ELF-1 (cell line): ENCODE measurements around the gene TSR1.

Source experiments
- DNase-seq: peaks from one replicate; pipeline ENCODE4 v3.0.0-alpha.2; 2016; ENCODE audit warnings: low read depth, low spot score

The TSR1 gene

DNA sequence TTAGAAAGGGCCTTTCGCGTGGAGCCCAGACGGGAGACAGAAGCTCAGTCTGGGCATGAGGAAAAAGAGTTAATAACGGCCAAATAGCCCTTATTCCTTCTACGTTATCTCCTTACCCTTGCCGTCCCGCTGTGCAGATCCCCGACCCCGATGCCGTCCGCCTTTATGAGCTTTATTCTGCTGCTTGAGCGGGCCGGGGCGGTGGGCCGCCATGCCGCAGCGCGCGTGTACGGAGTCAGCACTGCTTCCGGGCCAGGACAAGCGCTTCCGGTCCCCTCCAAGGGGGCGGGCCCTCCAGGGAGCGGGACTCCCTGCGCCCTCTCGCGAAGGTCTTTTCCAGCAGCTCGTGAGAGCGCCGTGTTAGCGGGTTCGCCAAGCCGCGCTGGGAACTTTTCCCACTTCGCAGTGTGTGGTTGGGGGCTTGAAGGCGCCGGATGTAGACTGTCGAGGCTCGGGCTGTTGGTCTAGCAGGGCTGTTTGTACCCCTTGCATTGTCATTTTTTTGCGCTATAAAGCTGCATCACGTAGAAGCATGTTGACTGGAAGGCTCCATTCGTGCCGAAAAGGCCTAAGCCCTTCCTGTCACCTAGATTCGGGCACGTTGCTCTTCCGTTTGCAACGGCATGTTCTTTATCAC lies at the start of gene TSR1:
TSS of gene TSR1 (minus strand) at position 243 of the 637 bp plus-strand sequence. CDS start at position 213, 30 bp downstream.
- DNase-seq: peak; percentile 93

DNA sequence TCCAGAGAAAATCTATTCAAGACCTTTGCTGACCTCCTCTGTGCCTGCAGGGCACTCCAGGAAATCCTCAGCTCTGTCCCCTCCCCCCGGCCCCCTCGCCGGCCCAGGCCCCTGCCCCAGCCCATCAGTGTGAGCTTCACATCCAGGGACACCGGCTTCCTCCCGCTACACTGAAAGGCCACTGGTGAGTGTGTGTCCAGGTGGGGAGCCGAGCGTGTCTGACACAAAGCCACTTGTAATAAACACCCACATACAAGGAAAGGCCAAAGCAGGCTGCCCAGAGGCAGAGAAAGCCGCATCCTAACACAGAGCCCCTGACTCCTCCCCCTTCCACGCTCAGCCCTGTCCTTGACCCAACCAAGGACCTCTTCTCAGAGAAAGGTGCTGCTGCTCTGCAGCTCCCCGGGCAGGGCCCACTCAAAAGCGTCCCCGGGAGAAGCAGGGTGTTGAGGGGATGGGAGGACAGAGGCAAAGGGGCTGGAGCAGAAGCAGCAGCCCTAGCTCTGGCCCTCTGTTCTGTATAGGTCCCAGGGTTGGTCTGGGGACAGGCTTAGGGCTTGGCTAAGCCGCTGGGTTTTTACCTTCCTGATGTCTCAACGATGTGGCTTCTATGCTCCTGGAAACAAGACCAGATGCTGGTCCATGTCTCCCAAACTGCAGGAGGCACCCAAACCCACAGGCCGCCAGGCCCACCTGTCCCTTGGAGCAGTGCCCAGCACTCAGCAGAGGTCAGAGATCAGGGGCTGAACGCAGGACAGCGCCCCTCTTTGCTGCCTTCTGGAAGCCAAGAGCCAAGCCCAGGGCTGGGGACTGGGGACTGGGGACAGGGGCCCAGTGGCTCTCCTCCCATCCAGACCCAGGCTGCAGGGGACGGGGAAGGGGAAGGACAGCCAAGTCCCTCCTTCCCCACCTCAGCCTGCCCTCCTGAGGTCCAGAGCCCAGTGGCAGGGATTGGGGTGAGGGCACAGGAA lies 49.3 kb upstream of the TSR1 start:
- peak; percentile 53 for DNase-seq

DNA sequence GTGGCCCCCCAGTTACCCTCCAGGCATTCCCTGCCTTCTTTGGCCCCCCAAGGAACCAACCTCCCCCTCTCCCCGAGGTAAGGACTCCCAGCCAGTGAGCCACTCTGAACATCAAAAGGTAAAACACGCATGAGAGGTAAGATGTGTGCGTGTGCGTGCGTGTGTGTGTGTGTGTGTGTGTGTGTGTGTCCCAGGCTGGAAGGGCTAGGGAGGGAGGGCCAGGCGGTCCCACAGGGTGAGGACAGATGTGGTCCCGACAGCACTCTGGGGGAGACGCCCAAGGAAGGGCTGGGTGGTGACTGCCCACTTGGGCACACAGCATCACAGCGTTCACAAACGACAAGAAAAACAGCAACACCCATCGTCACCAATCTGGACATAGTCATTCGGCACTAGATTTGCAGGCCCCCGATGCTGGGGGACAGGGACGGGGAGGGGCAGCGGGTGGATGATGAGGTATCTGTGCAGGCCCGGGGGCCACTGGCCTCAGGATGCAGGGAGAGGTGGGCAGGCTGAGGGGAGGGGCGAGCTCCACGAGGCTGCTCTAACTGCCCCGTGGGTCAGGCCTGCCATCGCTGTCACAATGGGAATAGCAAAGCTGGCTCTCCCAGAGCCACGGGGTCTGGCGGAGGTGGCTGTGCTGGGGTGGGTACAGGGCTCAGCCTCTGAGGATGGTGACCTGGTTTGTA lies 48.3 kb upstream of the TSR1 start:
- peak; percentile 37 for DNase-seq

DNA sequence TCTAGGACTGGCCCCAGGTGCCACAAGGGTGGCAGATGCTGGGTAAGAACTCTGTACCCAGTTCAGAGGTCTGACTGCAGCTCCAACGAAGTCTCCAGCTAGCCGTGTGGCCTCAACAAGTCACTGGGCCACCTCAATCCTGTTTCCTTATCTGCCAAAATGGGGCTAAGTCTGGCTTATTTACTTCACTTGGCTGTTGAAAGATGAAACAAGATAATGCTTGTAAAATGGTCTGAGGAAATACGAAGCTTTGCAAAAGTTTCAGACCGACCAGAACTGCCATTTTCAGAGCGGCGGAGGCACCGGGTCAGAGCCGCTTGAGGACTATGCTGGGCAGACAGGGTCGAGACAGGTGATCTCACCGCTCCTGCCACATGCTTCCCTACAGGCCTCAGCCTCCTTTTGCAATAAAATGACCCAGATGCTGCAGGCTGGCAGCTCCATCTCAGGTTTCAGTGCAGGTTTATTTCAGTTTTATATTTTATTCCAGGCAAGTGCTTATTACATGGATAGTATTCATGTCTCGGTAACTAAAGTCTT lies 47.4 kb upstream of the TSR1 start:
- peak; percentile 26 for DNase-seq

DNA sequence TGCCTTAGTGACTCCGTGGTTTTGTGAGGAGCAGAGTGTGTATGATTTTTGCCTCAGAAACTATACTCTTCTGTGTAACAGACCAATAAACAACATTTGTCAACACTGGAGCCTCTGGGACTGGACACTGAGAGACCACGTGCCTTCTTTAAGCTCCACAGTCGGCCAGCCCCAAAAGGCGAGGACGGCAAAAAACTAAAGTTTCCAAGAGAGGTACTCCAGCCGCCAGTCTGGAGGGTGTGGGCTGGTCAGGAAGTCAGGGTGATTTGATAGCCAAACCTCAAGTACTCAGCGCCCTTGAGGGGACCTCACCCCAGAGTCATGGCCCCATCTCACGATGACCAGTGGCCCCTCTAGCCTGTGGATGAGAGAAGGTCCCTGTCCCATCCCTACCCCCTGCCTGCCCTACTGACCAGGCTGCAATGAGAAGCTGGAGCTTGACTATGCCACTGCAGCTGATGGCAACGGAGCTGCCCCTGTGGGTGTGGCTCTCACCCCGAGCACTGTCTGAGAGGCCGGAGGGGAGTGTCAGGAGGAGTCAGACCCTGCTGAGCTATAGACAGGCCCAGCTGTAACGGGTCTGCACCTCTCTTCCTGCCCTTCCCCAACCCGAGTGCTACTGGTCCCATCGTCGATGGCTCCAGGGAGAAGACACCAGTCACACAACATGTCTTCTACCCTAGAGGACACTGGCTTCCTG lies 44.8 kb upstream of the TSR1 start:
- DNase-seq: no peak

DNA sequence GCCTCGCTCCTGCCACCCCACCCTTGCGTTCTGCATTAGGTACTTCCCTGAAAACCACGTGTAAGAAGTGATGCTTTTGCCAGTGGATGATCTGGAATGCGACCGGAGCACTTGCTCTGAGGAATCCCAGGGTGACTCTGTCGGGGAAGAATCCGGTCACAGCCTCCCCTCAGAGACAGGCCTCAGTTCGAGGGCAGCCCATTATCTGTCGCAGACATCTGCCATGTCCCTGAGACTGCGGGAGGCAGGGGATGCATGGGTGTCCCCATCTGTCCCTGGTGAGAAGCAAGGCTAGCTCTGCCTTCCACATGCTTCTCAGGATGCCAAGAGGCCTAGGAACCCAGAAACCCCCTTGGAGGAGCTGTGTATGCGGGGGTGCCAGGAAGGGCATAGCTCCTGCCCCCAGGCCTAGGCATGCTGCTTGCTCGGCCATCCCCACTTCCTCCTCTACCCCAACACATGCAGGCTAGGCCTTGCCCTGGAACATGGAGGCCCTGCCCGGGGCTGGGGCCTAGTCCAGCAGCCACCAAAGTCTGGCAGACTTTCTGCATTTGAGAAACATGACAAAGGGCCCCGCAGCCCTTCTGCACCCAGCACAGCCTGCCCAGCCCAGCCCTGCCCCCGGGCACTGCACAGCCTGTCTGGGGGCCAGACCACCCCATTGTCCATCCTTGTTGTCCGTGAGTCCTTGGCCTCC lies 44.1 kb upstream of the TSR1 start:
- no peak for DNase-seq

DNA sequence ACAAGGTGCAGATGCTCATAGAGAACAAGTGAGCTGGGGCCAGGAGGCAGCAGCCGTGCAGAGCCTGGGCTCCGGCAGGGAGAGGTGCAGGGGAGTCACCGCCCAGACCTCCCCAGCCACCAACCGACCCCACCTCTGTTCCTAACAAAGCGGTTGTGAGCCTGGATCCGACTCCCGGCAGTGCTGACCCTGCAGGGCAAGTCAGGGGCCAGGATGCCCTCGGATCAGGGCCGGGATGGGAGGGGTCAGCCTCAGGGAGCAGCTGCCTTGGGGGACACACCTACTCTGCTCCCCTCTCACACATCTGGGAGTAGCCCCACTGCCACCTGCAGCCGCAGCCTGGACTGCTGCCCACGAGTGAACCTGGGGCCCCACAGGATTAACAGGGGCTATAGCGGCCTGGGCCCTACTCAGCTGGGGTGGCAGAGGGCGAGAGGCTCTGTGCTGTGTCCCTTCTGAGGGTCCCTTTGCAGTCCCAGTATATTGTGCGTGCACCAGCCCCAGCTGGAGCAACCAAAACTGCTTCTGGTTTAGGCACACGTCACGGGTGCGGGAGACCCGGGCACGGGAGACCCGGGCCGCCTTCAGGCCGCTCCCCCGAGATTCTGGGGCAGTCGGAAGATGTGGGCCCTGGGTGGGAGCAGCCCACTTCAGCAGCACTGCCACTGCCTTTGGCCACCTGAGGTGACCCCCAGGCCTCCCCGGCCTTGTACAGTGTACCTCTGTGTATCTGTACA lies 43.4 kb upstream of the TSR1 start:
- DNase-seq: no peak

DNA sequence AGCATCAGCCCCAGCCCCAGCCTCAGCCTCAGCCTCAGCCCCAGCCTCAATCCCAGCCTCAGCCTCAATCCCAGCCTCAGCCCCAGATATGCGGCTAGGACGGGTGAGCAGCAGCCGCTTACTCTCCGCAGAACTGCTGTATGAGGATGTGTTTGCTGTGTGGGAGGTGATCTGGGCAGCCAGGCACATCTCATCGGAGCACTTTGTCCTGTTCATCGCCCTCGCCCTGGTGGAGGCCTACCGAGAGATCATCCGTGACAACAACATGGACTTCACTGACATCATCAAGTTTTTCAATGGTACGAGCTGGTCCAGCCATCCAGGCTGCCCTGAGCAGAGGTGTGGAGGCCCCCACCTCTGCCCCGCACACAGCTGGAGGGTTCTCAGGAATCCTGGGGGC lies 42.6 kb upstream of the TSR1 start:
- DNase-seq: no peak

DNA sequence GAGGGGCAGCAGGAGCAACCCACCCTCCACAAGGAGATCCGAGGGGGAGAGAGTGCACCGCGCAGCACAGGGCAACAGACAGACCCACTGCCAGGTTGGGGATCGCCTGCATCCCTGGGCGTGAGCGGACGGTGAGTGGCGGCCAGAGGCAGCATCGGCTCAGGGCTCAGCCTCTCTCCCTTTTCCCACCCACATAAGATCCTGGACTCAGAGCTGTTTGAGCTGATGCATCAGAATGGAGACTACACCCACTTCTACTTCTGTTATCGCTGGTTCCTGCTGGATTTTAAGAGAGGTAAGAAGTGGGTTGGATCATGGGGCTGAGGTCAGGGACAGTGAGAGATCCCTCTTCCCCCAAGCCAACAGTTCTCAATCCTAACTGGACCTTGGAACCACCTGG lies 41.4 kb upstream of the TSR1 start:
- DNase-seq: no peak

DNA sequence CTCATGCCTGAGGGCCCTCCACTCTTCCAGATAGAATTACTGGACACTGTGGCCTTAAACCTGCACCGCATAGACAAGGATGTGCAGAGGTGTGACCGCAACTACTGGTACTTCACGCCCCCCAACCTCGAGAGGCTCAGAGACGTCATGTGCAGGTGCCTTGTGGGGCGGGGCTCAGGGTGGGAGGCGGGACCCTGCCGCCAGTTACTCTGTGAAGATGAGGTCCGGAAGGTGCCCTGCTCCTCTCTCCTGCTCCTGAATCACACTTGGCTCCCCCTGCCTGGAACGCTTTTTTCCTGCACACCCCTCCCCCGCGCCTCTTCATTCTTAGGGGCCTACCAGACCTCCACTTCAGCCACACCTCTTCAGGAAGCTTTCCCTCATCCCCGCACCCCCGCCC lies 39.9 kb upstream of the TSR1 start:
- DNase-seq: no peak

DNA sequence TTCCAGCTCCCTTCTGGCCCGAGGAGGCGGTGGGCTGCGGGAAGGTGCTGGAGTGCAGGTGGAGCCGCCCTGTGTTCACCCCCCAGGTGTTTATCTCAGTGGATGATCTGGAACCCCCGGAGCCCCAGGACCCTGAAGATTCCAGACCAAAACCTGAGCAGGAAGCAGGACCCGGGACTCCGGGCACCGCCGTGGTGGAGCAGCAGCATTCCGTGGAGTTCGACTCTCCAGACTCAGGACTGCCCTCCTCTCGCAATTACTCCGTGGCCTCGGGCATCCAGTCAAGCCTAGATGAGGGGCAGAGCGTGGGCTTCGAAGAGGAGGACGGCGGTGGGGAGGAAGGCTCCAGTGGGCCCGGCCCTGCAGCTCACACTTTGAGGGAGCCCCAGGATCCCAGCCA lies 39.1 kb upstream of the TSR1 start:
- no peak for DNase-seq

DNA sequence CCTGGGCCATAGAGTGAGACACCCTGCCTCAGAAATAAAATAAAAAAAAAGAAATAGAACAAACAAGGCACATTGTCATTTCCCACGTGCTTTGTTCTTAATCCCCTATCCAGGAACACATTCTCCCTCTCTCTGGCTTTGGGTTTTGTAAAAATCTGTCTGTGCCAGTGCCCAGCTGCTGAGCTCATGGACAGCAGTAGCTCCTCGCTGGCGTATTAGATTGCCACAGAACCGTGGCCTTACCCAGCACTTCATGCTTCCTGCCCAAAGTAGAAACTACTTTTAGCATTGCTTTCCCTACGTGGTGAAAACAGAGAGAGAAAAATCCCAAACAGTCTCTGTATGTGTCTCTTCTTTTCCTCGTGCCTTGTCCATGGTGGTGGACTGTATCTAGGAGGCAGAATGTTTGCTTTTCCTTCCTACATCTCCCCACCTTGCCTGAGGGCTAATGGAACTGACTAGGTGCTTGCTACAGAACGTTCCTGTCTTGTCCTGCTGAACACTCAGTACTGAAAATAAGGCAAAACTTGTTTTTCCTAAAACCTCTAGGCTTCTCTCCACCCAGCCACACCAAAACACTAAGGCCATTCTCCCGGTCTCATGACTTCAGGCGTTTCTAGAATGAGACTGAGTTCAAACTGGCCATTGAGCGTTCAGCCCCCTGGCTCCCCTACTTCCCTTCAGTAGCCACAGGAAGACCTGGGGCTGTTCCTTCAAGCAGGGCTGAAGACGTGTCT lies 38.5 kb upstream of the TSR1 start:
- peak; percentile 62 for DNase-seq

DNA sequence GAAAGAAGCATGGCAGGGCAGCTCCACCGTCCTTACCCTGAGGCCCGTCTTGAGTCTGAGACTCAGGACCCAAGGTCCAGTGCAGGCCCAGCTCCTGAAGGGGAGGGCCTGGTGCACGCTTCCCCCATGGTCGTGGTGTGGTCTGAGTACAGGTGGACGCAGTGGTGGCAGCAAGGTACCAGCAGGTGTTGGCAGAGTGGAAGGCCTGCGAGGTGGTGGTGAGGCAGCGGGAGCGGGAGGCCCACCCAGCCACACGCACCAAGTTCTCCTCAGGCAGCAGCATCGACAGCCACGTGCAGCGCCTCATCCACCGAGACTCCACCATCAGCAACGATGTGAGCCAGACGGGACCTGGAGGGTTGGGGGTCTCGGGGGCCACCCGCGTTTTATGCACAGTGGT lies 36.9 kb upstream of the TSR1 start:
- no peak for DNase-seq

DNA sequence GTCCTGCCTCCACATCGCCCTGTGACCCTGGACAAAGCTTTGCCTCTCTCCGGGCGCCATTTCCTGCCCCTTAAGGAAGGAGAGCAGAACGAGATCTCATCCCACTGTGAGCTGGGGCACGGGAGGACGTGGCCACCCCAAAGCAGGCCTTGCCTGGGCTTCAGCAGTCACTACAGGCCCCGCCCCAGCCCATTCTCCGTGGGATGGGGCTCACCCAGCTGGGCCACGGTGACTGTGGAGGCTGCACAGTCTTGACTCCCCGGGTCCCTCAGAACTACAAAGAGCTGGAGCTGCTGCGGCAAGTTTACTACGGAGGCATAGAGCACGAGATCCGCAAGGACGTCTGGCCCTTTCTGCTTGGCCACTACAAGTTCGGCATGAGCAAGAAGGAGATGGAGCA lies 36.4 kb upstream of the TSR1 start:
- no peak for DNase-seq

DNA sequence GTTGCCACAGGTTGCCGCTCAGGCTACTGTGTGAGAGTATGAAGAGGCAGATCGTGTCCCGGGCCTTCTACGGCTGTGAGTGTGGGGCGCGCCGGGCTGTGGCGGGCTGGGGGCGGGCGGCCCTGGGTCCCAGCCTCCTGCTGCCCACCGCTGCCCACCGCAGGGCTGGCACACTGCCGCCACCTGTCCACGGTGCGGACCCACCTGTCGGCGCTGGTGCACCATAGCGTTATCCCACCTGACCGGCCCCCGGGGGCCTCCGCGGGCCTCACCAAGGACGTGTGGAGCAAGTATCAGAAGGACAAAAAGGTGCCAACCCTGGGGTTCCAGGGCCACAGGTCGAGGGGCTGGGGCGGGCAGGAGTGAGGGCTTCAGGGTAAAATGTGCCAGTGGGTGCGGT lies 35.9 kb upstream of the TSR1 start:
- DNase-seq: no peak

DNA sequence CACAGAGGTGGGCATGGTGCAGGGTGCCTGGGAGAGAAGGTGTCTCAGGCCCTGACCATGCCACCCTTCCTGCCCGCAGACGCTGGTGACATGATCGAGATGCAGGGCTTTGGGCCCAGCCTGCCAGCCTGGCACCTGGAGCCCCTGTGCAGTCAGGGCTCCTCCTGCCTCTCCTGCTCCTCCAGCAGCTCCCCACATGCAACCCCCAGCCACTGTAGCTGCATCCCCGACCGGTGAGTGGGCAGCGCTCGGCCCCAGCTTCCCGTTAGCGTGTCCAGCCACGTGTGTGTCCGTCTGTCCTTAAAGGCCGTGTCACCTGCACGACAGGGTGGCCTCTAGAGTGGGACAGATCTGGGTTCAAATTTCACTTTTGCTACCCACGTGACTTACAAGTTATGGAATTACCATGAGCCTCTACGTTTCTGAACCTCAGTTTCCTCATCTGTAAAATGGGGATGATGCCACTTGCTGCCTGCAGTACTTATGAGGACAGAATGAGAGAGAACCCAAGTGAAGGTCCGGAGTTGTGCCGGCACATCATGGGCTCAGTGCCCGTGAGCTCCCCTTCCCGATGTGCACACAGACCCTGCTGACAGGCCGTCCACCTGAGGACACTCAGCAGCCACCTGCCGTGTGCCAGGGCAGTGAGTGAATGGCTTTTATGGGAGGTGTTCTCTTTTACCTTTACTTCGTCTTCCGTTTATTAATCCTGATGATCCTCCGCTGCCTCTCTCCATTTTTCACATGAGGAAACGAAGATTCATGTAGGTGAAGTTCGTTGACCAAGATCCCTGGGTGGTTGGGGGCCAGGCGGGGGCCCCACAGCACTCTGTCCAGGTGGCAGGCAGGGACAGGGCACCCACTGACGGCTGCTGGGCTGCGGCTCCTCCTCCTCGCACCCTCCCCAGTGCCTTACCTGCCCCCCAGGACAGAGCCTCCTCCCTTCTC lies 35.2 kb upstream of the TSR1 start:
- no peak for DNase-seq

DNA sequence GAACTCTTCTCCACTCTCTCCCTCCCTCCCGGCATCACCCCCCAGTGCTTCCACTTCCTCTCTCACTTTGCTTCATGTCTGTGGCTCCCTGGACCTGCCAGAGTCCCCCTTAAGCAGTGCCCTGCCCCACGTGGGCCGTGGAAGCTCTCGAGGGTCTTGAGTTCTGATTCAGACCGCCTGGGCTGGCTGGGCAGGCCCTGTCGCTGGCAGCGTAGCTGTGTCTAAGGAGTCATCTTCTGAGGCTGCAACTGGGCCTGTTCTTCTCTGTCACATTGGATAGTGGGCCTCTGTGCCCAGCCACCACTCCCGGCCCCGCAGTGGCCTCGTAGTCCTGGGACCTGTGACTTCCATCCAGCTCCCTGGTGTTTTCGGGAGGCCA lies 33.9 kb upstream of the TSR1 start:
- DNase-seq: no peak

DNA sequence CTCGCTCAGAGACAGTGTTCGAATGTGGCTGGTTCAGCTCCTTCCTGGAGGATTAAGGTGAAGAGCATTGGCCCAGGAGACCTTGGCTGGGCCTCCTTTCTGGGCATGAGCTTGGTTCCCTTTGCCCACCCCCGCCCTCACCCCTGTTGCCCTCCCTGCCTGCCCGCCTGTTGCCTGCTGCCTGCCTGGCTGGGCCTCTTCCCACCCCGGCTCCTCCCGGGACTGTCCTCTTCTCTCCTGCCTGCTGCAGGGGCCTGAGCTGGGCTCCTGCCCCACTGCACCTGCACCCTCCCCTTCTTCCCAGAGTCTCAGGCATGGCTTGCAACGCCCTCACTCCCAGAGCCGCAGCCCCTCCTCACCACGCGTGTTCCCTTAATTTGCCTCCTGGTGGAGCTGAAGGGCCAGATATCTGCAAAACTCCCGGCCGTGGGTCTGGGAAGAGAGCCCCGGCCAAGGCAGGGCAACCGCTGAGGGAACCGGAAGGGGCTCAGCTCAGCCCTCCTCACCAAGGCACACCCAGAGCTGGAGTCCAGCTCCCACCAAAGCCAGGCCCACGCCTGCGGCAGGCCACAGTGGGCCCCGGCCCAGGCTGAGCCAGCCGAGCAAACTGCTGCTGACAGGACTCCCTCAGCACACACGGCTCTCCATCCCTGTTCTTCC lies 33.4 kb upstream of the TSR1 start:
- DNase-seq: peak; percentile 50
